GM21423 (cell line): ENCODE results near the gene HDGFL3.

ENCODE experiments used
- ATAC-seq: cut with Tn5 transposase; IDR thresholded peaks from one replicate; pipeline ENCODE4 v1.9.1; 2021; ENCODE audit warnings: mild to moderate bottlenecking, moderate library complexity; ENCODE audit not compliant: unreplicated experiment

The HDGFL3 gene

GRCh38 chr15:83129791-83130190 is 77.8 kb downstream of the HDGFL3 start:
- no peak for ATAC-seq

- no peak for ATAC-seq
Observed at GRCh38 chr15:83127547-83128150, 80.0 kb downstream of the HDGFL3 start.

GRCh38 chr15:83123529-83123928 is 84.1 kb downstream of the HDGFL3 start:
- no peak for ATAC-seq

- no peak for ATAC-seq
Observed at GRCh38 chr15:83119968-83120581, 87.5 kb downstream of the HDGFL3 start.

GRCh38 chr15:83118968-83119367 is 88.7 kb downstream of the HDGFL3 start:
- no peak for ATAC-seq

GRCh38 chr15:83118291-83118827 is 89.3 kb downstream of the HDGFL3 start:
- no peak for ATAC-seq

GRCh38 chr15:83115831-83116565 is 91.6 kb downstream of the HDGFL3 start:
- peak; percentile 51 for ATAC-seq

GRCh38 chr15:83115410-83115809 is 92.2 kb downstream of the HDGFL3 start:
- no peak for ATAC-seq

- ATAC-seq, result no peak
Observed at GRCh38 chr15:83114856-83115255, 92.8 kb downstream of the HDGFL3 start.

- no peak for ATAC-seq
Observed at GRCh38 chr15:83113881-83114674, 93.5 kb downstream of the HDGFL3 start.

- no peak for ATAC-seq
Observed at GRCh38 chr15:83112956-83113299, 94.7 kb downstream of the HDGFL3 start.

GRCh38 chr15:83112233-83112955 is 95.2 kb downstream of the HDGFL3 start:
- no peak for ATAC-seq

GRCh38 chr15:83111149-83111548 is 96.5 kb downstream of the HDGFL3 start:
- ATAC-seq, result no peak

- no peak for ATAC-seq
Observed at GRCh38 chr15:83110381-83110780, 97.2 kb downstream of the HDGFL3 start.

GRCh38 chr15:83109532-83109931 is 98.1 kb downstream of the HDGFL3 start:
- no peak for ATAC-seq

GRCh38 chr15:83108266-83109219 is 99.1 kb downstream of the HDGFL3 start:
- ATAC-seq, result peak; percentile 74

GRCh38 chr15:83107841-83108181 is 99.8 kb downstream of the HDGFL3 start:
- no peak for ATAC-seq

- no peak for ATAC-seq
Observed at GRCh38 chr15:83106994-83107840, 100.4 kb downstream of the HDGFL3 start, which contains the start of gene TM6SF1. Gene TM6SF1, plus strand, starts transcription at chr15:83107645. Its CDS starts 36 bp downstream, at chr15:83107681.

GRCh38 chr15:83105440-83105839 is 102.2 kb downstream of the HDGFL3 start:
- no peak for ATAC-seq
